Ishikawa (cell line): ENCODE data around the gene P4HA1.

Experiments
- CEBPB ChIP-seq: IDR thresholded peaks from 2 replicates; pipeline ENCODE4 v1.6.1; 2012
- CREB1 ChIP-seq: IDR thresholded peaks from 2 replicates; pipeline ENCODE4 v1.6.1; 2012; ENCODE audit warnings: low read depth
- EGR1 ChIP-seq: IDR thresholded peaks from 2 replicates; pipeline ENCODE4 v1.6.1; 2012
- EP300 ChIP-seq: IDR thresholded peaks from 2 replicates; pipeline ENCODE4 v1.6.1; 2012; ENCODE audit warnings: borderline replicate concordance
- FOXM1 ChIP-seq: IDR thresholded peaks from 2 replicates; pipeline ENCODE4 v1.6.1; 2012; ENCODE audit warnings: low read depth, borderline replicate concordance
- MAX ChIP-seq: IDR thresholded peaks from 2 replicates; pipeline ENCODE4 v1.6.1; 2012
- RAD21 ChIP-seq: IDR thresholded peaks from 2 replicates; pipeline ENCODE4 v1.6.1; 2012; ENCODE audit warnings: low read depth
- REST ChIP-seq: IDR thresholded peaks from 2 replicates; pipeline ENCODE4 v1.6.1; 2012; ENCODE audit warnings: low read depth, mild to moderate bottlenecking
- TAF1 ChIP-seq: IDR thresholded peaks from 2 replicates; pipeline ENCODE4 v1.6.1; 2012; ENCODE audit warnings: low read depth, mild to moderate bottlenecking
- TEAD4 ChIP-seq: IDR thresholded peaks from 2 replicates; pipeline ENCODE4 v1.6.1; 2012
- USF1 ChIP-seq: IDR thresholded peaks from 2 replicates; pipeline ENCODE4 v1.6.1; 2012
- YY1 ChIP-seq: IDR thresholded peaks from 2 replicates; pipeline ENCODE4 v1.6.1; 2012; ENCODE audit warnings: low read depth
- ZBTB7A ChIP-seq: IDR thresholded peaks from 2 replicates; pipeline ENCODE4 v1.6.1; 2012; ENCODE audit warnings: low read depth

GRCh38 chr10:73134727-73135126, 38.1 kb upstream of the P4HA1 start:
- TF ChIP-seq REST = no peak
- no peak for TF ChIP-seq RAD21
- no peak for TF ChIP-seq EP300
- no peak for TF ChIP-seq USF1
- no peak for TF ChIP-seq CREB1
- no peak for TF ChIP-seq FOXM1
- TF ChIP-seq CEBPB = no peak
- TF ChIP-seq TEAD4 = no peak
- no peak for TF ChIP-seq EGR1
- no peak for TF ChIP-seq MAX
- TF ChIP-seq YY1 = no peak
- no peak for TF ChIP-seq TAF1
- TF ChIP-seq ZBTB7A = no peak
